ENCODE results near the gene NPR1. TPM values are rescaled to one million over a fixed set of nuclear protein-coding genes. Genes with fewer than 3 reads are reported as not detected.

NPR1 gene
- total and polyA plus RNA-seq, 2 donors (not counting 3 experiments of a cell fraction or from before 2014, with no cell fraction given), result 9.8 to 13.3 TPM

DNA sequence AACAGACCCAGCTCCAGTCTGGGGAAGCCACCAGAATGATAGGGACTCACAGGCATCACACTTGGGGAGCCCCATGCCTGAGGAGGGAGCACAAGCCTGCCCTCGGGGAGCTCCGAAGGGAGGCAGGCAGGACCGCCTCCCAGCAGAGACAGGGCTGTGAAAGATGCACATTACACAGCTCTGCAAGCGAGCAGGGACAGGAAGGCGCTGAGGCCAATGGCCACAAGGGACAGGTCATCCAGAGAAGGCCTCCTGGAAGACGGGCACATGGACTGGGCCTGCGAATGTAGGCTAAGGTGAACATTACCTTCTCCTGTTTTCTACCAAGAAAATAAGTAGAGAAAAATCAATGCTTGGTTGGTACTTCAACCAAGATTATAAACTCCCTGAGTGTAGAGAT is 4.2 kb downstream of the NPR1 start:
- intact Hi-C loops (cut with micrococcal nuclease), result no loop called here
- POLR2A ChIA-PET, result no interaction called here
- peaks cover 4 to 5% of the 10 kb centered on the region in 2 experiments for H3K27me3 ChIP-seq (ENCODE audit: control insufficient read depth in 2 of 2, insufficient read depth in 2 of 2, low read length in 2 of 2)

More for the DNA sequence above, 4.2 kb downstream of the NPR1 start:
- Histone ChIP-seq H4K20me1 (replicated peaks; ENCODE audit: control insufficient read depth, extremely low read depth, insufficient read depth, low read length) (no peaks in the 10 kb centered on the region), H3K27ac (ENCODE audit: insufficient read depth, low read depth, low read length) (no peak overlapping the region), H3K36me3 (ENCODE audit: control insufficient read depth in 2 of 2, extremely low read depth in 1 of 2, insufficient read depth in 2 of 2, low read length in 2 of 2) (peaks cover 0 to 9% of the 10 kb centered on the region in 2 experiments), H2AFZ (ENCODE audit: low read depth, low read length) (no peak overlapping the region), H3K9ac (replicated peaks; ENCODE audit: extremely low read depth, insufficient read depth, low read length) (no peak overlapping the region), H3K4me2 (ENCODE audit: insufficient read depth, low read length) (no peak overlapping the region), H3K4me3 (replicated peaks in 1 of 3; ENCODE audit: insufficient read depth in 1 of 3, low read depth in 1 of 3, low read length in 3 of 3) (no peak overlapping the region), H3K79me2 (ENCODE audit: control insufficient read depth, insufficient read depth, low read length) (no peaks in the 10 kb centered on the region), H3K9me1 (replicated peaks; ENCODE audit: control insufficient read depth, extremely low read depth, insufficient read depth, low read length) (no peaks in the 10 kb centered on the region), H3K9me3 (replicated peaks; ENCODE audit: control insufficient read depth, insufficient read depth, low read length) (no peaks in the 10 kb centered on the region), H3K4me1 (ENCODE audit: control insufficient read depth, extremely low read depth, insufficient read depth, low read length) (peaks cover 11% of the 10 kb centered on the region)
- DNase-seq (ENCODE audit: low read depth, low spot score), result no peak
- no peak for FAIRE-seq
- CTCF ChIA-PET, result interaction anchor here (0.5 to 1.4 kb wide), 2 partner anchors 90 to 243 kb away, joined by 3 to 4 read pairs; no protein-coding TSS in a partner anchor
- BruUV-seq (replicated peaks), result no TSS peak
- TF ChIP-seq GATA2 (IDR thresholded peaks at IDR 0.05; ENCODE audit: insufficient read depth, insufficient read length, low read depth, low read length) (no peak), CTCF (IDR thresholded peaks at IDR 0.05; ENCODE audit: extremely low read depth in 1 of 2, insufficient read depth in 1 of 2, low read depth in 1 of 2, low read length in 2 of 2) (no peak), MYC (IDR thresholded peaks at IDR 0.05; ENCODE audit: low read depth, low read length) (no peak), EZH2 (IDR thresholded peaks at IDR 0.05; ENCODE audit: borderline replicate concordance, low read depth, low read length, severe bottlenecking) (no peak), FOS (IDR thresholded peaks at IDR 0.05; ENCODE audit: borderline replicate concordance, insufficient read depth, low read length) (no peak), POLR2AphosphoS5 (IDR thresholded peaks at IDR 0.05; ENCODE audit: insufficient read depth, low read depth, low read length) (no peak), POLR2A (IDR thresholded peaks at IDR 0.05; ENCODE audit: low read depth, low read length) (no peak), JUN (IDR thresholded peaks at IDR 0.05; ENCODE audit: borderline replicate concordance, insufficient read depth, insufficient read length, low read depth) (no peak)
- TF ChIP-seq, protein P1, sequence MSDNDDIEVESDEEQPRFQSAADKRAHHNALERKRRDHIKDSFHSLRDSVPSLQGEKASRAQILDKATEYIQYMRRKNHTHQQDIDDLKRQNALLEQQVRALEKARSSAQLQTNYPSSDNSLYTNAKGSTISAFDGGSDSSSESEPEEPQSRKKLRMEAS (IDR thresholded peaks at IDR 0.05; ENCODE audit: insufficient read depth, insufficient read length), result no peak
- dilution Hi-C loops (cut with MboI; ENCODE audit: extremely low pct_ligation_motif_present, low sequenced_read_pairs), result no loop called here
